SK-N-MC (cell line): ENCODE results near the gene CYFIP1.

Experiments used
- DNase-seq: peaks from one replicate; pipeline ENCODE4 v3.0.0-alpha.2; 2011; ENCODE audit warnings: low read depth, low spot score
- H3K27ac ChIP-seq: fragments of 200-600 bp; sonication (generic); 2 replicates; pipeline ENCODE4 v1.5.1; 2016; ENCODE audit warnings: mixed run types
- H3K36me3 ChIP-seq: fragments of 200-600 bp; sonication (generic); 2 replicates; pipeline ENCODE4 v1.6.1; 2017; ENCODE audit warnings: antibody characterized with exemption, low read length, mixed read lengths; ENCODE audit not compliant: insufficient read depth
- H3K4me3 ChIP-seq: fragments of 200-600 bp; sonication (generic); 2 replicates; pipeline ENCODE4 v1.5.1; 2016
- H3K9ac ChIP-seq: fragments of 200-600 bp; sonication (generic); 2 replicates; pipeline ENCODE4 v1.8.0; 2017; ENCODE audit warnings: mixed run types, mixed read lengths; ENCODE audit not compliant: insufficient read length
- H3K9me3 ChIP-seq: fragments of 200-600 bp; sonication (generic); 2 replicates; pipeline ENCODE4 v1.6.1; 2017; ENCODE audit warnings: low read depth, mild to moderate bottlenecking, antibody characterized with exemption, low read length, moderate library complexity, mixed read lengths
- EZH2 ChIP-seq: fragments of 200-600 bp; sonication (generic); IDR thresholded peaks from one replicate; pipeline ENCODE4 v1.6.1; 2017; ENCODE audit warnings: antibody characterized with exemption
- FOXP2 ChIP-seq: optimal IDR thresholded peaks from 2 replicates; pipeline ENCODE3; 2011; ENCODE audit warnings: mild to moderate bottlenecking, moderate library complexity; ENCODE audit not compliant: insufficient read depth; ENCODE audit errors: extremely low read length, control extremely low read depth
- POLR2AphosphoS5 ChIP-seq: IDR thresholded peaks from 2 replicates; pipeline ENCODE4 v1.6.1; 2012; ENCODE audit warnings: mild to moderate bottlenecking, low read depth, low read length, borderline replicate concordance

Gene CYFIP1

DNA sequence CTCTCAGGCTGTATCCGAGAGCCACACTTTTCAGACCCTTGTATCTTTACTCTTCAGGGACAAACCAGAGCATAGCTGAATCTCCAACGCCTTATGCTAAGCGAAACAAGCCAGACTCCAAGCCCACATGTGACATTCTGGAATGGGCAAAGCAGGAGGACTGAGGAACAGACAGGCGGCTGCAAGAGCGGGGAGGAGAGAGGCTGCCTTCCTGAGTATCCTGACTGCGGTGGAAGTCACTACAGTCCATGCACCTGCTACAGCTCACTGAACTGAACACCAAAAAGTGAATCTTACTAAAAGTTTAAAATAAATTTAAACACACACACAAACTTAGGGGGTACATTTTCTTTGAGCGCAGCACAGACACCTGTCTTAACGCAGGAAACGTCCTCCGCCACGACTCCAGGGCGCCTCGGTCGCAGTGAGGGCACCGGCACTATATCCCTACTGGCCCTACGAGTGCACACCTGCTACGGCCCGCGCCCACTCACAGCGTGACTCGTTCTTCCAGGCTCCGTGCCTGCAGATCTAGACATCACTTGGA lies 1.4 kb downstream of the CYFIP1 start:
- peak overlapping the region; percentile 72 for H3K9ac ChIP-seq
- H3K27ac ChIP-seq = no peak overlapping the region
- DNase-seq = no peak
- H3K4me3 ChIP-seq = peak overlapping the region; percentile 87
- TF ChIP-seq EZH2 (no peak), POLR2AphosphoS5 (no peak), FOXP2 (no peak)
- H3K36me3 ChIP-seq = no peaks in the 10 kb centered on the region
- H3K9me3 ChIP-seq = no peaks in the 10 kb centered on the region

DNA sequence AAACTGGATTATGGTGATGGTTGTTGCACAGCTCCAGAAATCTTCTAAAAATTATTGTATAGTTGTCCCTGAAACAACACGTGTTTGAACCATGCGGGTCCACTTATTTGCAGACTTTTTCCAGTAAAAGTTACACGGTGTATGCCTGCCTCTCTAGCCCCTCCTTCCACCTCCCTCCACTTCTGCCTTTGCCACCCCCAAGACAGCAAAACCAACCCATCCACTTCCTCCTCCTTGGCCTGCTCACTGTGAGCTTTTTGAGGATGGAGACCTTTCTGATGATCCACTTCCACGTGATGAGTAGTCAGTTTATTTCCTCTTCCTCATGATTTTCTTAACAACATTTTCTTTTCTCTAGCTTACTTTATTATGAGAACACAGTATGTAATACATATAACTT lies 5.4 kb downstream of the CYFIP1 start:
- H3K9ac ChIP-seq = no peak overlapping the region
- H3K9me3 ChIP-seq = peaks cover 5% of the 10 kb centered on the region; the same call in 1 of the 2 replicates
- H3K27ac ChIP-seq = no peak overlapping the region
- no peak for DNase-seq
- no peaks in the 10 kb centered on the region for H3K36me3 ChIP-seq
- TF ChIP-seq POLR2AphosphoS5 = no peak
- TF ChIP-seq FOXP2 = no peak
- TF ChIP-seq EZH2 = no peak
- H3K4me3 ChIP-seq = no peak overlapping the region

DNA sequence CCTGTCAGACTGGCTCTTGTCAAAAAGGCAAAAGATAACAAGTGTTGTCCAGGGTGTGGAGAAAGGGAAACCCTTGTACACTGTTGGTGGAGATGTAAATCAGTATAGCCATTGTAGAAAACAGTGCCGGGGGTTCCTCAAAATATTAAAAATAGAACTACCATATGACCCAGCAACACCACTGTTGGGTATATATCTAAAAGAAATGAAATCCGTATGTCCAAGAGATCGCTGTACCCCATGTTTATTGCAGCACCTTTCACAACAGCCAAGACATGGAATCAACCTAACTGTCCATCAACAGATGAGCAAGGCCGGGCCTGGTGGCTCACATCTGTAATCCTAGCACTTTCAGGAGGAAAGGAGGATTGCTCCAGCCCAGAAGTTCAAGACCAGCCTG lies 6.2 kb downstream of the CYFIP1 start:
- H3K36me3 ChIP-seq = no peaks in the 10 kb centered on the region; the same call in 1 of the 2 replicates
- no peak overlapping the region for H3K27ac ChIP-seq
- H3K4me3 ChIP-seq = no peak overlapping the region
- TF ChIP-seq EZH2 (no peak), FOXP2 (no peak)
- H3K9me3 ChIP-seq = peaks cover 5% of the 10 kb centered on the region; the same call in 1 of the 2 replicates
- DNase-seq = no peak
- H3K9ac ChIP-seq = no peak overlapping the region

DNA sequence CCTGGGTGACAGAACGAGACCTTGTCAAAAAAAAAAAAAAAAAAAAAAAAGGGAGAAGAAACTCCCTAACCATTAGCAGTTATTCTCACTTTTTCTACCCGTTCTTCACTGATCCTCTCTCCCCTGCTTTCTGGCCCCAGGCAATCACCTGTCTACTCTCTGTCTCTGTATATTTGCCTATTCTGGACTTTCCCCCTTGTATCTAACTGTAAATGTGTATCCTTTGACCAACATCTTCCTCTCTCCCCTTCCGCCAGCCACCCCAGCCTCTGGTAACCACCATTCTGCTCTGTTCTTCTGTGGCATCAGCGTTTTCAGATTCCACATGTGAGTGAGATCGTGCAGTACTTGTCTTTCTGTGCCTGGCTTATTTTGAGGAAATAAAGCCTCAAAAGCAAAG lies 6.9 kb downstream of the CYFIP1 start:
- Histone ChIP-seq H3K36me3 (no peaks in the 10 kb centered on the region; the same call in 1 of the 2 replicates), H3K27ac (no peak overlapping the region), H3K9ac (no peak overlapping the region), H3K4me3 (no peak overlapping the region), H3K9me3 (peaks cover 5% of the 10 kb centered on the region; the same call in 1 of the 2 replicates)
- DNase-seq = no peak
- TF ChIP-seq POLR2AphosphoS5 (no peak), EZH2 (no peak), FOXP2 (no peak)

DNA sequence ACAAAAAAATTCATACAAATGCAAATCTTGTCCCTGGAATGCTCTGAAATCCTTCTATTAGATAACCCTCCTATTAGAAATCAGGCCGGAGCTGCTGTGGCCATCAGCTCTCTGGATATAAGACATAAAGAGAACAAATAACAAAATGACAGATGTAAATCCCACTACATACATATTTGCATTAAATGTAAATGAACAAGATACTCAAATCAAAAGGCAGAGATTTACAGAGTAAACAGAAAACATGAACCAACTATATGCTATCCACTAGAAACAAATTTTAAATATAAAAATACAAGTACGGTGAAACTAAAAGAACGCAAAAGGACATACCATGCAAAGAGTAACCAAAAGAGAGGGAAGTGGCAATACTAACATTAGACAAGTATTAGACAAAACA lies 10.7 kb downstream of the CYFIP1 start:
- no peak overlapping the region for H3K9ac ChIP-seq
- peaks cover 5% of the 10 kb centered on the region; the same call in 1 of the 2 replicates for H3K9me3 ChIP-seq
- H3K36me3 ChIP-seq = no peaks in the 10 kb centered on the region; the same call in 1 of the 2 replicates
- TF ChIP-seq POLR2AphosphoS5 (no peak), FOXP2 (no peak), EZH2 (no peak)
- H3K4me3 ChIP-seq = no peak overlapping the region
- DNase-seq = no peak
- no peak overlapping the region for H3K27ac ChIP-seq

DNA sequence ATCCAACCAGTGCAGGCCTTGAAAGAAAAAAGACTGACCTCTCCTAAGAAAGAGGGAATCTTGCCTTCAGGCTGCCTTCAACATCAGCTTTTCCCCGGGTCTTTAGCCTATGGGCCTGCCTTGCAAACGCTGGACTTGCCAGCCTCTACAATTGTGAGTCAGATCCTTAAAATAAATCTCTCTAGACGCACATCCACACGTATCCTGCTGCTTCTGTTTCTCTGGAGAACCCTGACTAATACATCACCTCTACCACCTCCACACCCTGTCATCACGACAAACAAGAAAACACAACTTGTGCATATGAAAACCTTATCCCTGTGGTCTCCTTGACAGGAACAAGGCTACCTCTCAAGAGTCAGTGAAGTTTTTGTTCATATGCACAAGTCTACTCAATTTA lies 11.8 kb downstream of the CYFIP1 start:
- H3K9me3 ChIP-seq = peaks cover 5% of the 10 kb centered on the region; the same call in 1 of the 2 replicates
- H3K9ac ChIP-seq = no peak overlapping the region
- TF ChIP-seq POLR2AphosphoS5 (no peak), EZH2 (no peak), FOXP2 (no peak)
- no peaks in the 10 kb centered on the region; the same call in 1 of the 2 replicates for H3K36me3 ChIP-seq
- H3K4me3 ChIP-seq = no peak overlapping the region
- no peak overlapping the region for H3K27ac ChIP-seq
- DNase-seq = no peak

DNA sequence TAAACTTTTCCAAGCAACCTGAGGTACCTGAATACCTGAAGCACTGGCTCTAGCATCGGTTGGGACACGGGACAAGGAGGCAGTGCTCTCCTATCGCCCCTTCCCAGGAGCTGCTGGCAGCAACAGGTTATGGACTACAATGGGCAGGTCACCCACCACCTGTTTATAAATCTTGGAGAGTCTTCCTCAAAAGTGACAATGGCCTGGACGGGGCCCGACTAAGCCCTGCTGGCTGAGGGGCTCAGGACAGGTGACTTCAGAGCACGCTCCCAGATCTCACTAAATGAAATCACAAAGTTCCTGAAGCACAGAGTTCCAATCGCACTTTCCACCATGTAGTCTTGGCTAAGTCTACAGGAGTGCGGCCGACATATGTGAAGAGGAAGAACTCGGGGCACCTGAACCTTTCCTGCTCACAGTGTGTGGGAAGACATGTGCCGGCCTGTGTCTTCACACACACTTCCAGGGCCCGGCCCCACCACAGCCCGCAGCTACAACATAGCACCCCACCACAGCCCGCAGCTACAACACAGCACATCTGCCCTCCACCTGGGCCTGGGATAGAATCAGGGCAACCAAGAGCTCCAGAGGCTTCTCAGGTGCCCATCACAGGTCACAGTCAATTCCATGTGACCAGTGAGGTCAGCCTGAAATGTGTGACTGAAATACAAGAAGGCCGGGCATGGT lies 12.9 kb downstream of the CYFIP1 start:
- no peak for DNase-seq
- TF ChIP-seq POLR2AphosphoS5 (no peak), EZH2 (no peak), FOXP2 (no peak)
- no peak overlapping the region for H3K9ac ChIP-seq
- no peak overlapping the region for H3K27ac ChIP-seq
- no peaks in the 10 kb centered on the region; the same call in 1 of the 2 replicates for H3K36me3 ChIP-seq
- H3K4me3 ChIP-seq = no peak overlapping the region
- peaks cover 5% of the 10 kb centered on the region; the same call in 1 of the 2 replicates for H3K9me3 ChIP-seq

DNA sequence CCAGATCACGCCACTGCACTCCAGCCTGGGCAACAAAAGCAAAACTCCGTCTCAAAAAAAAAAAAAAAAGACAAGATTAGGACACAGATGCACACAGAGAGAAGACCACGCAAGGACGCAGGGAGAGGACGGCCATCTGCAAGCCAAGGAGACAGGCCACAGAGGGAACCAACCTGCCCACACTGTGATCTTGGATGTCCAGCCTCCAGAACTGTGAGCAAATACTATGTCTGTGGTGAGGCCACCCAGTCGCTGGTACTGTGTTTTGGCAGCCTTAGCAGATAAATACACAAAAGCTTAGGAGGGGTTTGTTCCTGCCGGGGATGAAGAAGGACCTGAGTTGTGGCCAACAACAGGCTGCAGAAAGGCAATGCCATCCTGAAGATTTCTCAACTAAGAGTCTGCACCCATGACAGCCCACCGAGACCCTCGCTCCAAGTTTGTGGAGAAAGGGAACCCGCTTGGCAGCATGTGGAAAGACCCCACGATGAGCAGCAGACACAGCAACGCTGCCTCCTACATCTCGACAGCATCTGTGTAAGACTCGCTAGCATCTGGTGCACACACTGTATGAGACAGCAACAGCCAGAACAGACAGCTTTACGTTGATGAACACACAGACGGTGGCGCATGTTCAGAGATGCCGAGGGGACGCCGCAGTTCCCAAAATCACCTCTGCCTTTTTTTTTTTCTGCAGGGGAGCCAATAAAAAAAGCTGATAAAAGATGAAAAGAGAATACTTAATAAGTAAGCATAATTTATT lies 13.7 kb downstream of the CYFIP1 start:
- Histone ChIP-seq H3K9me3 (peaks cover 5% of the 10 kb centered on the region; the same call in 1 of the 2 replicates), H3K4me3 (no peak overlapping the region), H3K9ac (no peak overlapping the region), H3K27ac (no peak overlapping the region), H3K36me3 (no peaks in the 10 kb centered on the region; the same call in 1 of the 2 replicates)
- DNase-seq = no peak
- TF ChIP-seq POLR2AphosphoS5 (no peak), FOXP2 (no peak), EZH2 (no peak)
